Activated naive CD4-positive, alpha-beta T cell treated with anti-CD3 and anti-CD28 coated beads, Interleukin-2, amount 10 ng/mL, durations not matched to agents 5 hours and 36 hours (primary cell): ENCODE measurements around the gene KCTD19. TPM values are rescaled to one million over a fixed set of nuclear protein-coding genes. Genes with fewer than 3 reads are reported as not detected.

Experiments used
- total RNA-seq, 2 experiments: library from RNA; stranded (reverse); gene quantifications; one replicate each; pipeline ENCODE4 v1.2.3, GENCODE V29; 2021

The KCTD19 gene
- total RNA-seq = under 1 TPM in 1 of 2 experiments, not detected in 1; 0.43 TPM

GRCh38 chr16:67326472-67327309 is at the start of gene KCTD19, which contains the start of gene LRRC36:
TSS of gene KCTD19 (minus strand) at chr16:67326741. CDS start at chr16:67326707, 34 bp downstream.
TSS of gene LRRC36 (plus strand) at chr16:67326815. CDS start at chr16:67326863, 48 bp downstream.

GRCh38 chr16:67279296-67280089 is 47.0 kb downstream of the KCTD19 start, which contains the start of gene PLEKHG4:
TSS of gene PLEKHG4 (plus strand) at chr16:67279532. CDS start at chr16:67280045, 513 bp downstream.

GRCh38 chr16:67248401-67249177 is 78.0 kb downstream of the KCTD19 start, which contains the start of gene SLC9A5:
TSS of gene SLC9A5 (plus strand) at chr16:67248979. CDS start at chr16:67249015, 36 bp downstream.

GRCh38 chr16:67247192-67248072 is 79.1 kb downstream of the KCTD19 start, which contains the start of gene FHOD1:
TSS of gene FHOD1 (minus strand) at chr16:67247481. CDS start at chr16:67247410, 71 bp downstream.

Other genes with a start within 250 kb of the KCTD19 start
- gene PHAF1, start 216.8 kb downstream of the KCTD19 start, total RNA-seq = 10 to 100 TPM; 15.9 to 17.3 TPM
- 10 to 100 TPM; 12.6 to 13.6 TPM for gene B3GNT9, start 175.7 kb downstream of the KCTD19 start, total RNA-seq
- 10 to 100 TPM; 87.4 to 89.2 TPM for gene TRADD, start 166.8 kb downstream of the KCTD19 start, total RNA-seq
- gene FBXL8, start 166.8 kb downstream of the KCTD19 start, total RNA-seq = 10 to 100 TPM; 79.6 to 83.9 TPM
- gene HSF4, start 162.0 kb downstream of the KCTD19 start, total RNA-seq = 100 to 1,000 TPM; 195 to 227 TPM
- 10 to 100 TPM; 55.3 to 58.6 TPM for gene NOL3, start 156.2 kb downstream of the KCTD19 start, total RNA-seq
- gene MATCAP1, start 142.8 kb downstream of the KCTD19 start, total RNA-seq = 10 to 100 TPM; 67.6 to 74.4 TPM
- gene EXOC3L1, start 136.6 kb downstream of the KCTD19 start, total RNA-seq = not detected
- 10 to 100 TPM; 93.6 to 99.7 TPM for gene E2F4, start 134.6 kb downstream of the KCTD19 start, total RNA-seq
- gene ELMO3, start 127.6 kb downstream of the KCTD19 start, total RNA-seq = 1 to 10 TPM; 6.2 to 6.5 TPM
- gene TMEM208, start 99.6 kb downstream of the KCTD19 start, total RNA-seq = 10 to 100 TPM; 32.1 to 33.8 TPM
- 10 to 100 TPM; 71.7 to 74.2 TPM for gene FHOD1, start 79.3 kb downstream of the KCTD19 start, total RNA-seq
- gene SLC9A5, start 77.8 kb downstream of the KCTD19 start, total RNA-seq = 1 to 10 TPM; 1.8 to 2.3 TPM
- gene PLEKHG4, start 47.2 kb downstream of the KCTD19 start, total RNA-seq = 10 to 100 TPM; 20.2 to 20.6 TPM
- gene LRRC36, start 74 bp upstream of the KCTD19 start, total RNA-seq = not detected
- gene TPPP3, start 66.8 kb upstream of the KCTD19 start, total RNA-seq = not detected
- not detected for gene ZDHHC1, start 89.7 kb upstream of the KCTD19 start, total RNA-seq
- not detected for gene HSD11B2, start 104.4 kb upstream of the KCTD19 start, total RNA-seq
- 10 to 100 TPM; 52.9 to 56.5 TPM for gene ATP6V0D1, start 154.4 kb upstream of the KCTD19 start, total RNA-seq
- gene AGRP, start 156.8 kb upstream of the KCTD19 start, total RNA-seq = not detected
- gene RIPOR1, start 202.1 kb upstream of the KCTD19 start, total RNA-seq = 10 to 100 TPM; 21.9 to 30.4 TPM
- 10 to 100 TPM; 73.3 to 74.7 TPM for gene CTCF, start 235.8 kb upstream of the KCTD19 start, total RNA-seq